ENCODE measurements around the gene ZFPM1.

ZFPM1 gene

DNA sequence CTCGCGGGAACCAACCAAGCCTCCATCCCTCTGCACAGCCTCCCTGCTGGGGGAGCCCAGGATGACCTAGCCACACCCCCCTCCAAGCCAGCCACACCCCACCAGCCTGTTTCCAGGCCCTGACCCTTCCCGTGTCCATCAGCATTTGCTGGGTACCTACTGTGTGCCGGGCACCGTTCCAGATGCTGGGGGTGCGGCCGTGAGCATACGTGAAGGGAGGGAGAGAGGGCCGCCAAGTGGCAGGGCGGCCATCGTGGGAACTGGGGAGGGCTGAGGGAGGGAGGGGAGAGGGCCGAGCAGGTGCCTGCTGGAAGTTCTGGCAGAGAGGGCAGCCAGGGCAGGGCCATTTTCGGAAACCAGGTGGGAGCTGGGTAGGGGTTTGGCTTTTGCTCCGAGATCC is 23.1 kb downstream of the ZFPM1 start:
- Histone ChIP-seq H3K79me2 (ENCODE audit: control insufficient read depth, insufficient read depth, low read length, unreplicated experiment) (peaks cover 11% of the 10 kb centered on the region), H3K4me1 (ENCODE audit: control insufficient read depth, insufficient read depth, low read length, unreplicated experiment) (peaks cover 13% of the 10 kb centered on the region), H3K27ac (ENCODE audit: low read depth, low read length) (no peak overlapping the region), H3K4me3 (ENCODE audit: low read depth, low read length) (no peak overlapping the region), H2AFZ (ENCODE audit: low read length, unreplicated experiment) (no peak overlapping the region), H3K27me3 (ENCODE audit: insufficient read depth, low read length) (no peaks in the 10 kb centered on the region), H3K36me3 (ENCODE audit: insufficient read depth, low read length) (no peaks in the 10 kb centered on the region)

DNA sequence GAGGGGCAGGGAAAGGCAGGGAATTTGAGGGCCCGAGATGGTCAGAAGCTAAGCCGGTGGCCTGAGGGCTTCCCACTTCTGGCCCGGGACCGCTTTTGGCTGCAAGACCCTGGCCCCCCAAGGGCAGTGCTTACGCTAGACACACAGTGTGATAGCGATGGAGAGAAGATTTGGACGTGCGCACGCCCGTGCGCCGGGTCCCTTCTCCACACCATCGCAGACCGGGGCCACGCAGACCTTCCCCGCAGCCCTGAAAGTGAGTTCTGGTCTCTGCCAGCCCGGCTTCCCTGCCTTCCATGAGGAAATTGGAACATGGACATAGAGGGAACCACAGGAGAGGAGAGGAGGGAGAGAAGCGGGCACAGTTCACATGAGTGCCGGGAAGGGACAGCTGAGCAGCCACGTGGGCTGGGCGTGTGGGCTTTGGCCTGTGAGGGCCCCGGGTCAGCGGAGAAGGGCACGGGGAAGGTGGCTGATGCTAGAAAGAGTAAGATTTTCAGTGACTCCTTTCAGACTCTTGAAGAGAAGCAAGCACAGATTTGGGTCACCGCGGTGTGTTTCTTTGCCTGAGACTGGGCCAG is 23.8 kb downstream of the ZFPM1 start:
- Histone ChIP-seq H3K79me2 (ENCODE audit: control insufficient read depth, insufficient read depth, low read length, unreplicated experiment) (peaks cover 11% of the 10 kb centered on the region), H3K36me3 (ENCODE audit: insufficient read depth, low read length) (no peaks in the 10 kb centered on the region), H3K27ac (ENCODE audit: low read depth, low read length) (no peak overlapping the region), H2AFZ (ENCODE audit: low read length, unreplicated experiment) (no peak overlapping the region), H3K27me3 (ENCODE audit: insufficient read depth, low read length) (no peaks in the 10 kb centered on the region), H3K4me3 (ENCODE audit: low read depth, low read length) (no peak overlapping the region), H3K4me1 (ENCODE audit: control insufficient read depth, insufficient read depth, low read length, unreplicated experiment) (peaks cover 13% of the 10 kb centered on the region)

DNA sequence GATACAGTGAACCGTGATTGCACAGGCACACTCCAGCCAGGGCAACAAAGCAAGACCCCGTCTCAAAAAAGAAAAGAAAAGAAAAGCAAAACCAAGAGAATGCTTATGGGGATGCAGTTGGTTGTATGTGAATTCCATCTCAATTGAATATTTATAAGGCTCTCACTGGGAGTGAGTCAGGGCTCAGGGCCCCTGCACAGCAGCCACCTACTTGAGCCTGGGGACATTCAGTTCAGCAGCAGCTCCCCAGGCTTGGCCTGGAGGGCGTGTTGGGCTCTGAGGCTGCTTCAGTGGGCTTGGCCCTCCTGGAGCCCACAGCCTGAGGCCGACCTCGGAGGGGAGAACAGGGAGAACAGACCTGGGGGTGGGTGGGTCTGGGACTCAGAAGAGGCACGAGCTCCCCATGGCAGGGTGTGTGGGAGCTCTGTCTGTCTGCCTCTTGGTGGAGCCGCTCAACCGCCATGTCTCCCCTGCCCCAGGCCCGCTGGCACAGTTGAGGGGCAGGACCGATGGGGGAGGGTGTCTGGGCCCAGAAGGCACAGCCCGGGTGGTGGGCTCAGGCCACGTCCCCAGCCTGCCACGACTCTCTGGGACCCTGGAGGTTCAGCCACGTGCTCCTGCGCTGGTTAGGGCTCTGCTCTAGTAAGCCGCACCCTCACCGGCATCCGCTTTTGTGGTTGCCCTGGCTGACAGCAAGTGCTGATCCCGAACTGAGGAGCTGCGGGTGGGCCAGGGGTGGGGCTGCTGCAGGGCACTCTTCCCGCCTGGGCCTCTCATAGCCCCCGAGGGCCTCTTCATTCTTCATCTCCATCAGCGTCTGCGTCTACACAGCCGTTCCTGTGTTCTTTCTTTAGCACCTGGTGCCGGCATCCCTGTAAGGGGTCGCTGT is 24.8 kb downstream of the ZFPM1 start:
- Histone ChIP-seq H3K4me1 (ENCODE audit: control insufficient read depth, insufficient read depth, low read length, unreplicated experiment) (peaks cover 9% of the 10 kb centered on the region), H3K27me3 (ENCODE audit: insufficient read depth, low read length) (no peaks in the 10 kb centered on the region), H3K79me2 (ENCODE audit: control insufficient read depth, insufficient read depth, low read length, unreplicated experiment) (peaks cover 11% of the 10 kb centered on the region), H2AFZ (ENCODE audit: low read length, unreplicated experiment) (no peak overlapping the region), H3K27ac (ENCODE audit: low read depth, low read length) (no peak overlapping the region), H3K36me3 (ENCODE audit: insufficient read depth, low read length) (no peaks in the 10 kb centered on the region), H3K4me3 (ENCODE audit: low read depth, low read length) (no peak overlapping the region)

DNA sequence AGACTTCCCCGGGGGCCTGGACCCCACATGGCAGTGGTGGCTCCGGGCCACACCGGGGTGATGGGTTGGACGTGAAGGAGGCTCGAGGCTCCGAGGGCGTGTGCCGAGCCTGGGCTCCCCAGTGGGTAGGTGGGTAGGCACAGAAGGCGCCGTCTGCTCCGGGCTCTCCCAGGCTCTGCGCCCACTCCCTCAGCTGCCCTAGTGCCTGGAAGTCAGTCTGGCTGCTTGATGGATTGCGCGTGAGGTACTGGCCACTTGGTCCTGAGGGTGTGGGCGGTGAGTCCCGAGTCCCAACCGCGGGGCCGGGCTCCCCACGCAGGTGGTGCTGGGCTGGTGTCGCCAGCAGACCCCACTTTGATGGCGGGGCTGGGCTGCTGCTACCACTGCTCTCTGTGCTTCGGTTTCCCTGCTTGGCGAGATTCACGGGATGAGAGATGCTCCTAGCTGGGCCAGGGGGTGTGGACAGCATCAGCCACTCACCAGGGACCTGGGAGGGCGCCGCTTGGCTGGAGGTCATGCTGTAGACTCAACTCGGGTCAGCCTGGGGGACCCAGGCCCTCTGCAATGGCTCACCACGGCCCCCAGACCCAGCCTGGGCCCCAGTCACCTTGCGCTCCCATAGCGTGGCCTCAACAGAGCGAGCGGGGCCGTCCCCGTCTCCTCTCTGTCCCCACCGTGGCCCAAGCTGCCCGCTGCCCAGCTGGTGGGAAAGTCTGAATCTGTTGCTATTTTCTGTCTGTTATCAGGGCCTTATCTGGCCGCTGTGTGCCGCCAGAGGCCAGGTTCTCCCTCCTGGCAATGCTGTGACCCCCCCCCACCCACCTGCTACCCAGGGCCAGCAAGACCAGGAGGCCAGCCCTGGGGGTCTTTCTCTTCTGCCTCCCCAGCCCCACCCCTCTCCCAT is 26.1 kb downstream of the ZFPM1 start:
- Histone ChIP-seq H3K36me3 (ENCODE audit: insufficient read depth, low read length) (no peaks in the 10 kb centered on the region), H3K27ac (ENCODE audit: low read depth, low read length) (no peak overlapping the region), H2AFZ (ENCODE audit: low read length, unreplicated experiment) (no peak overlapping the region), H3K79me2 (ENCODE audit: control insufficient read depth, insufficient read depth, low read length, unreplicated experiment) (peaks cover 5% of the 10 kb centered on the region), H3K4me1 (ENCODE audit: control insufficient read depth, insufficient read depth, low read length, unreplicated experiment) (no peaks in the 10 kb centered on the region), H3K27me3 (ENCODE audit: insufficient read depth, low read length) (no peaks in the 10 kb centered on the region), H3K4me3 (ENCODE audit: low read depth, low read length) (no peak overlapping the region)

DNA sequence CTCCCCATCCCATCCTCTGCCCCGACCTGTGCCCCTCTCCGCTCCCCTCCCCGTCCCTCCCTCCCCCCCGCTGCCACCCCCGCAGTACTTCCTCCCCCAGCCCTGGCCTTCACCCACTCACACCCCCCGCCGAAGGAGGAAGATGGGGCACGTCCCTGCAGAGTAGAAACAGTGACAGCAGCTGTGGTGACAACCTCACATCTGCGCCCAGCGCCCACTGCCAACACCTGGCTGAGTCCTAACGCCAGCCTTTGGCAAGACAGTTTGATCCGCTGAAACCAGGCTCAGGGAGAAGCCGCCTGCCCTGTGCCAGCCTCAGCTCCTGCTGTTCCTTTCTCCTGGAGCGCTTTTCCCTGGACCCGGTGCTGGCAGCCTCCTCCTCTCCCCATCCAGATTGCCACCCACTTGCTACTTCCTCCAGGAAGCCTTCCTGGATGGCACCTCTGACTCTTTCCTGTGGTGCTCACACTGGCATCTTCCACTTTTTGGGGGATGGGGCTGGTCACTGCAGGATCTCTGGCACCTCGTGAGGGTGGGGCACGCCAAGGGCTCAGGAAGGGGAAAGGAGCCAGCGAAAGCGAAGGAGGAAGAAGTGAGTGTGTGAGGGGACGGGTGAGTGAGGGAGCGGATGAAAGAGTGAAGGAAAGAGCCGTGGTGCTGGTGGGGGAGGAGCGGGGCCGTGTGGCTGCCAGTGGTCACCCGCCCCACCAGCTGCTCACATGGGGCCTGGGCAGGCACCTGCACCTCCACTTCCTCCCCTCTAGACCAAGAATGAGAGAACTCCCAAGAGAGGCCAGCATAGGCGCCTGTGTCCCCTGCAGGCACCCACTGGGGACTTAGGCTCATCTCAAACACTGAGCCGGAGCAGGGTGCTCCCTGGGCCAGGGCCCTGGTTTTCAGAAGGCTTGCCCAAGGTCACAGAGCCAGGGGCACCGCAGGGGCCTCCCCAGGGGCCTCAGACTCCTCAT is 27.0 kb downstream of the ZFPM1 start:
- no peak overlapping the region for H3K4me3 ChIP-seq (ENCODE audit: low read depth, low read length)
- H3K27ac ChIP-seq (ENCODE audit: low read depth, low read length) = no peak overlapping the region
- no peaks in the 10 kb centered on the region for H3K36me3 ChIP-seq (ENCODE audit: insufficient read depth, low read length)
- no peaks in the 10 kb centered on the region for H3K4me1 ChIP-seq (ENCODE audit: control insufficient read depth, insufficient read depth, low read length, unreplicated experiment)
- H2AFZ ChIP-seq (ENCODE audit: low read length, unreplicated experiment) = no peak overlapping the region
- no peaks in the 10 kb centered on the region for H3K27me3 ChIP-seq (ENCODE audit: insufficient read depth, low read length)
- H3K79me2 ChIP-seq (ENCODE audit: control insufficient read depth, insufficient read depth, low read length, unreplicated experiment) = peaks cover 3% of the 10 kb centered on the region

DNA sequence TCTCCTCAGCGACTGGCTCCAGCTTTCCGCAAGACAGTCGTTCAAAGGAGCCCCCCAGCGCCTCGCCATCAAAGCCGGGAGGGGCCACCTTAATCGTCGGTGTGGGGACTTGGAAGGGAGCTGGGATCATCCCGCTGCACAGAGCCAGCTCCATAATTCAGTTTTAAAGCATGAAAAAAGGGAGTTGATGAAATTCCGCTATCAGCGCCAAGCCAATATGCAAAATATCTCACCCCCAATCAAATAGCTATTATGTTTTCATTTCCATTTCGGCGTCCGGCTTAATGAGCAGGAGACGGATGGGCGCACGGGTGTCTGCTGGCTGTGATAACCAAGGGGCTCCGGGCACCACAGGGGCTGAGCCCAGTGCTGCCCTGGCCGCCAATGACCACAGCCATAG is 27.7 kb downstream of the ZFPM1 start:
- no peaks in the 10 kb centered on the region for H3K79me2 ChIP-seq (ENCODE audit: control insufficient read depth, insufficient read depth, low read length, unreplicated experiment)
- no peak overlapping the region for H3K27ac ChIP-seq (ENCODE audit: low read depth, low read length)
- H2AFZ ChIP-seq (ENCODE audit: low read length, unreplicated experiment) = no peak overlapping the region
- no peaks in the 10 kb centered on the region for H3K36me3 ChIP-seq (ENCODE audit: insufficient read depth, low read length)
- no peaks in the 10 kb centered on the region for H3K4me1 ChIP-seq (ENCODE audit: control insufficient read depth, insufficient read depth, low read length, unreplicated experiment)
- no peak overlapping the region for H3K4me3 ChIP-seq (ENCODE audit: low read depth, low read length)
- no peaks in the 10 kb centered on the region for H3K27me3 ChIP-seq (ENCODE audit: insufficient read depth, low read length)

DNA sequence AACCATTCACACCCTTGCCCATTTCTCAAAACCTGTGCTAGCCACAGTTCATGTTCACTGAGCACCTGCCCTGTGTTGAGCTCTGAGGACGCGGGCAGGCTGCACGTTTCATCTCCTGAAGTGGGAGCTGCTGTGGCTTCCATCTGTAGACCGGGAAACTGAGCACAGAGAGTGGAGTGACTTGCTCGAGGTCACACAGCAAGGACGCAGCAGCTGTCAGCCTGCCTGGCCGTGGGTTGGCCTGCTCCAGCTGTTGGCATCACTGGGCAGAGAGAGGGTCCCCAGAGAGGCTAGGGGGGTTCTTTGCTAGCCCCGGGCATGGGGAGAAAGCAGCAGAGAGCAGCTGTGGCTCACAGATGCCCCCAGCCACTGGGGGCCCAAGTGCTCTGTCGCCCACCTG is 28.8 kb downstream of the ZFPM1 start:
- Histone ChIP-seq H3K4me1 (ENCODE audit: control insufficient read depth, insufficient read depth, low read length, unreplicated experiment) (no peaks in the 10 kb centered on the region), H3K36me3 (ENCODE audit: insufficient read depth, low read length) (no peaks in the 10 kb centered on the region), H3K4me3 (ENCODE audit: low read depth, low read length) (no peak overlapping the region), H3K27ac (ENCODE audit: low read depth, low read length) (no peak overlapping the region), H3K27me3 (ENCODE audit: insufficient read depth, low read length) (no peaks in the 10 kb centered on the region), H2AFZ (ENCODE audit: low read length, unreplicated experiment) (no peak overlapping the region), H3K79me2 (ENCODE audit: control insufficient read depth, insufficient read depth, low read length, unreplicated experiment) (no peaks in the 10 kb centered on the region)

DNA sequence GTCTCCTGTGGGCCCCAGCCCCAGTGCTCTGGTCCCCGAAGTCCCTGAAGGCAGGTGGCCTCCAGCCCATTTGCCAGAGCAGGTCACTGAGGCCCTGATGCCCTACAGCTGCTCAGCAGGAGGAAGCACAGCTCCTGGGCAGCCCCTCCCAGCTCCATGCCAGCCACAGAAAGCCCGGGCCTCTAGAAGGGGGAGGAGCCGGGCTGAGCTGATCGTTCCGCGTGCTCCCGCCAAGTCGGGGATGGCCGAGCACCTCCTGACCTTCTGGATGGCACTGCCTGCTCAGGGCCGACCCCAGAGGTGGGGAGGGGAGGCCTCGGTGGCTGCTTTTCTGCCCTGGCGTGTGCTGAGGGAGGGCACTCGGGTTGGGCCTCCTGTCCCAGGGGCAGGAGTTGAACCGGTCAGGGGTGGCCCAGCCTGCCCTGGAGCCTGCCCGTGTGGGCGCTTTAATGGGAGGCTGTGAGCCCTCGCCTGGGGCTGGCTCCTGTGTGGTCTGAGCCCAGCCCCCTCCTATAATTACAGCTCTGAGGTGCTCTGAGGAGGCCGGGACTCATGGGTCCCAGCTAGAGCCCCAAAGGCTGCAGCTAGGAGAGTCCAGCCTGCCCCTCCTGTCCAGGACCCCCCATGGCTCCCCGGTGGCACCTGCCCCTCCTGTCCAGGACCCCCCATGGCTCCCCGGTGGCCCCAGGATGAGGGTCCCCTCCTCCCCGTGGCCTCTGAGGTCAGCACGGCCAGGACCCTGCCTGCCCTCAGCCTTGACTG is 29.7 kb downstream of the ZFPM1 start:
- Histone ChIP-seq H3K27me3 (ENCODE audit: insufficient read depth, low read length) (no peaks in the 10 kb centered on the region), H3K79me2 (ENCODE audit: control insufficient read depth, insufficient read depth, low read length, unreplicated experiment) (no peaks in the 10 kb centered on the region), H3K36me3 (ENCODE audit: insufficient read depth, low read length) (no peaks in the 10 kb centered on the region), H3K27ac (ENCODE audit: low read depth, low read length) (no peak overlapping the region), H3K4me3 (ENCODE audit: low read depth, low read length) (no peak overlapping the region), H2AFZ (ENCODE audit: low read length, unreplicated experiment) (no peak overlapping the region), H3K4me1 (ENCODE audit: control insufficient read depth, insufficient read depth, low read length, unreplicated experiment) (no peaks in the 10 kb centered on the region)

DNA sequence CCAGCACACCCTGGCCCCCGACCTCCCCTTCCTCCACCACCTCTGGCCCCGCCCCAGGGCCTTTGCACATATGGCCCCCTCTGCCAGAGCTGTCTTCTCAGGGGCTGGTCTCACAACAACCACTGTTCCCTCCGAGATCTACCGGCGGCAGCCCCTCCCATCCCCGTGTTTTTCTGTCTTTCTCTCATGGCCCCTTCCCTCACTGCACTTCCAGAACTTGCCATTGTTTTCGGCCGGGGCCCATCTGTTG is 30.2 kb downstream of the ZFPM1 start:
- Histone ChIP-seq H3K36me3 (ENCODE audit: insufficient read depth, low read length) (no peaks in the 10 kb centered on the region), H3K27me3 (ENCODE audit: insufficient read depth, low read length) (no peaks in the 10 kb centered on the region), H3K27ac (ENCODE audit: low read depth, low read length) (no peak overlapping the region), H3K4me3 (ENCODE audit: low read depth, low read length) (no peak overlapping the region), H3K79me2 (ENCODE audit: control insufficient read depth, insufficient read depth, low read length, unreplicated experiment) (no peaks in the 10 kb centered on the region), H3K4me1 (ENCODE audit: control insufficient read depth, insufficient read depth, low read length, unreplicated experiment) (no peaks in the 10 kb centered on the region), H2AFZ (ENCODE audit: low read length, unreplicated experiment) (no peak overlapping the region)
